IPS-20b (cell line): ENCODE measurements around the gene CNGA3.
A peak's percentile ranks its signal among the peaks of the same experiment; 100 is the strongest.

Experiments used
- H3K27ac ChIP-seq: one replicate; pipeline ENCODE4 v1.5.1; 2013; ENCODE audit warnings: low read length
- H3K27me3 ChIP-seq: 2 replicates; pipeline ENCODE4 v1.6.1; 2013; ENCODE audit warnings: mild to moderate bottlenecking, low read length, inconsistent platforms; ENCODE audit not compliant: insufficient read depth
- H3K36me3 ChIP-seq: 2 replicates; pipeline ENCODE4 v1.6.1; 2013; ENCODE audit warnings: low read depth, mild to moderate bottlenecking, inconsistent platforms, low read length, moderate library complexity; ENCODE audit not compliant: insufficient read depth
- H3K4me1 ChIP-seq: 2 replicates; pipeline ENCODE4 v1.6.1; 2013; ENCODE audit warnings: mild to moderate bottlenecking, control low read depth, inconsistent platforms, low read length, moderate library complexity; ENCODE audit not compliant: insufficient read depth
- H3K4me3 ChIP-seq: 2 replicates; pipeline ENCODE4 v1.5.1; 2013; ENCODE audit warnings: mild to moderate bottlenecking, low read length, inconsistent platforms
- H3K9ac ChIP-seq: 2 replicates; pipeline ENCODE4 v1.6.1; 2013; ENCODE audit warnings: low read depth, mild to moderate bottlenecking, inconsistent platforms, low read length, moderate library complexity
- H3K9me3 ChIP-seq: 2 replicates; pipeline ENCODE4 v1.6.1; 2013; ENCODE audit warnings: mild to moderate bottlenecking, low read depth, low read length, inconsistent platforms; ENCODE audit not compliant: insufficient read depth

Gene CNGA3

DNA sequence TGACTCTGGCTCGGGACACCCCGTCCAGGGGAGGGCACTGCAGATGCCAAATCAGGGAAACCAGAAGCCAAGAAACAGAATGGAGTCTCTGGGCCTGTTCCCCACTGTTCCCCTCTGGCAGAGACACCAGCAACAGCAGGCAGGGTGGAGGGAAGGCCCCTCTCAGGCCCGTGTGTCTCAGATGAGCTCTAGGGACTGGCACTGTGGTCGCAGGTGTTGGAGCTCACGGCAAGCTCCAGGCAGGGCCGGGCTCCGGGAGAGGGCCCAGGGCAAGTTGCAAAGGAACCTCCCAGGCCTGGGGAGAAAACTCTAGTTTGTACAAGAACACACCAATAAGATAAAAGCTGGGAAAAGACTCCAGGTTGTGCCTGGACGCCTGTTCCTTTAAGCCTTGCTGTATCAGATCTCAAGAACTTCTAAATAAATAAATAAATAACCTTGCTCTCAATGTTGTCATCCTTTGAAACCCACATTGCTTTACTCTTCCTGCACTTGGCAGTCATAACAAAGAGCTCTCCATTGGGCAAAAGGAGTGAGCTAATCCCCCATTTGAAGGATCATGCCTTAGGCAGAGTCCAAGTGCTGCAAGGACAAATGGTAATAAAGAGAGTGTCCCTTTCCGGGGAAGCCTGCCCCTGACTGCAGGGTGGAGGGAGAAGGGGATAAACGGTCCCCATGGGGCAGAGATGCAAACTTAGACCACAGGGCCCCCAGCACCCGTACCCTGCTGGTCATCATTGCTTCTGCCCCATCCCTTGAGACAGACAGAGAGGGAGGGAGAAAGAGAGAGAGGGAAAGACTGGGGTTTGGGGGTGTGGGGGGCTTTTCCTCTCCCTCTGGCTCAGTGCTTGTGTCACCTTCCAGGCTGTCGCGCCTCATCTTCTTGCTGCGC lies 33.3 kb downstream of the CNGA3 start:
- H3K4me3 ChIP-seq: no peak overlapping the region
- peaks cover 4% of the 10 kb centered on the region; the same call in 1 of the 2 replicates for H3K4me1 ChIP-seq
- H3K36me3 ChIP-seq: no peaks in the 10 kb centered on the region
- no peak overlapping the region for H3K27ac ChIP-seq
- H3K9ac ChIP-seq: no peak overlapping the region
- H3K9me3 ChIP-seq: no peaks in the 10 kb centered on the region
- H3K27me3 ChIP-seq: peaks cover 13% of the 10 kb centered on the region; the same call in 1 of the 2 replicates

- Histone ChIP-seq H3K9me3 (no peaks in the 10 kb centered on the region), H3K27ac (no peak overlapping the region), H3K27me3 (peaks cover 13% of the 10 kb centered on the region; the same call in 1 of the 2 replicates), H3K4me3 (no peak overlapping the region), H3K4me1 (peaks cover 4% of the 10 kb centered on the region; the same call in 1 of the 2 replicates), H3K36me3 (no peaks in the 10 kb centered on the region), H3K9ac (no peak overlapping the region)
Measured at GRCh38 chr2:98380203-98380535, 33.9 kb downstream of the CNGA3 start.

- H3K27ac ChIP-seq: no peak overlapping the region
- H3K36me3 ChIP-seq: no peaks in the 10 kb centered on the region
- H3K4me1 ChIP-seq: peaks cover 4% of the 10 kb centered on the region; the same call in 1 of the 2 replicates
- peaks cover 13% of the 10 kb centered on the region; the same call in 1 of the 2 replicates for H3K27me3 ChIP-seq
- H3K9ac ChIP-seq: no peak overlapping the region
- no peak overlapping the region for H3K4me3 ChIP-seq
- H3K9me3 ChIP-seq: no peaks in the 10 kb centered on the region
Measured at GRCh38 chr2:98381494-98381893, 35.2 kb downstream of the CNGA3 start.

DNA sequence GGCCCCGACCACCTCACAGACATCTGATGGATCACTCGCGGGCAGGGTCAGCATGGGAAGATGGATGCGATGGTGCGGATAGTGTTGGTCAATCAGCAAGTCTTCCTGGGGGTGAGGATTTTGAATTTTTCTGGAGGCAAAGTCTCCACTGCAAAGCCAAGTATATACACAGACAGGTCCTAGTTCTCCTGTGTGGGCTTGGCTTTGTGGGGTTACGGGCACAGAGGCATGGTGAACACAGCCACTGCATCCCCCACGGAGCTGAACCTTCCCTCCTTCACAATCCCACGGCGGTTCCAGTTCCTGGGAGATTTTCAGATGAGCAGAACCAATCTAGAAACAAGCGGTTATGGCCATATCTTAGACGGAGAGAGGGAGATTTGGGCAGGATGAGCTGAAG lies 35.8 kb downstream of the CNGA3 start:
- no peaks in the 10 kb centered on the region for H3K36me3 ChIP-seq
- H3K9me3 ChIP-seq: no peaks in the 10 kb centered on the region
- H3K4me3 ChIP-seq: no peak overlapping the region
- H3K4me1 ChIP-seq: peaks cover 4% of the 10 kb centered on the region; the same call in 1 of the 2 replicates
- H3K27me3 ChIP-seq: peaks cover 13% of the 10 kb centered on the region; the same call in 1 of the 2 replicates
- H3K9ac ChIP-seq: no peak overlapping the region
- no peak overlapping the region for H3K27ac ChIP-seq

DNA sequence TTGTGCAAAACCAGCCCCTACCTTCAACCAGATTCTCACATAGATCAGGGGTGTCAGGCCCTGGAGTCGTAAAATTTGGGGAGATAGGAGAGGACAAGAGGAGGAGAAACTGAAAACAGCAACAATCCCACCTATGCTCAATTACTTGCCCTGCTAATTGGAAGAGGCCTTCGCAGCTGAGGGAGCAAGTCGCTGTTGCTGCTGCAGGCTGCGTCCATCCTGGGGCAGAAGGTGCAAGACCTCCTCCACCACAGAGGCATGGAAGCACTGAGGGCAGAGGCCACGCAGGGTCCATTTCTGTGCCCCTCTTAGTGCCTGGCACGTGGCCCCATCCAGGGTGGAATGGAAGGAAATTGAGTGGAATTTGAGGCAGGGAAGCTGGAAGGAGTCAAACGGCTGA lies 36.5 kb downstream of the CNGA3 start:
- no peak overlapping the region for H3K27ac ChIP-seq
- H3K9me3 ChIP-seq: no peaks in the 10 kb centered on the region
- H3K4me1 ChIP-seq: peaks cover 4% of the 10 kb centered on the region; the same call in 1 of the 2 replicates
- peaks cover 13% of the 10 kb centered on the region; the same call in 1 of the 2 replicates for H3K27me3 ChIP-seq
- peak overlapping the region; percentile 36 for H3K4me3 ChIP-seq
- no peaks in the 10 kb centered on the region for H3K36me3 ChIP-seq
- H3K9ac ChIP-seq: no peak overlapping the region

- Histone ChIP-seq H3K4me3 (peak overlapping the region; percentile 36; the same call in 1 of the 2 replicates), H3K27me3 (peaks cover 13% of the 10 kb centered on the region; the same call in 1 of the 2 replicates), H3K9me3 (no peaks in the 10 kb centered on the region), H3K9ac (no peak overlapping the region), H3K36me3 (no peaks in the 10 kb centered on the region), H3K27ac (no peak overlapping the region), H3K4me1 (peaks cover 4% of the 10 kb centered on the region; the same call in 1 of the 2 replicates)
Measured at GRCh38 chr2:98383166-98383565, 36.9 kb downstream of the CNGA3 start.

DNA sequence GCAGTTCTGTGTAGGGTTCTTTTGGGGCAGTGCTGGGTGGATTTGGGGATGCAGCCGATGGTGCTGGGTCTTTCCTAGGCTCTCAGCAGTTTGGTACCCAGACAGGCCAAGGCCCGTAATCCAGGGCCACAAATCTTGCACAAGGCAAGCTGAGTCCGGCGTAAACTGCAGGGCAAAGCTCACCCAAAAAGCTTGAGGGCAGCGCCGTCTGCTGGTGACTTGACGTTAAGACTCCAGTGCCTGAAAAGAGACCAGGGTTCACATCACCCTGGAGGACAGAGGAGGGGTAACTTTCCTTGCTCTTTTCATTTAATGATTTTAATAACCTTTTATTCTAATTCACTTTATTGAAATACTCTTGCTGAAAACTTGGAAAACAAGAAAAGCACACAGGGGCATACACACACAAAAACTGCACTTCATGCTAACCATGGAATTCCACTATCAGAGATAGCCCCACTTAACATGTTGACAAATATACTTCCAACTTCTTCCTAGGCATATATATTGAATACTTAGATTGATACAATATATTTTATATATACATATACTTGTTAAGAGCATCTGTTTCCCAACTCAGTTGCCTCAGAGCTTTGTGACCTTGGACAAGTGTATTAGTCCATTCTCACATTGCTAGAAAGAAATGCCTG lies 38.9 kb downstream of the CNGA3 start:
- Histone ChIP-seq H3K9ac (no peak overlapping the region), H3K27me3 (peaks cover 13% of the 10 kb centered on the region; the same call in 1 of the 2 replicates), H3K27ac (no peak overlapping the region)

GRCh38 chr2:98387478-98387877 lies 41.2 kb downstream of the CNGA3 start:
- H3K27me3 ChIP-seq: peaks cover 7% of the 10 kb centered on the region; the same call in 1 of the 2 replicates
- H3K9me3 ChIP-seq: no peaks in the 10 kb centered on the region
- H3K4me1 ChIP-seq: peaks cover 4% of the 10 kb centered on the region; the same call in 1 of the 2 replicates
- H3K4me3 ChIP-seq: no peak overlapping the region
- H3K36me3 ChIP-seq: no peaks in the 10 kb centered on the region
- H3K27ac ChIP-seq: no peak overlapping the region
- no peak overlapping the region for H3K9ac ChIP-seq

More for the DNA sequence above, 38.9 kb downstream of the CNGA3 start:
- Histone ChIP-seq H3K9me3 (no peaks in the 10 kb centered on the region), H3K36me3 (no peaks in the 10 kb centered on the region), H3K4me3 (no peak overlapping the region), H3K4me1 (peaks cover 4% of the 10 kb centered on the region; the same call in 1 of the 2 replicates)

DNA sequence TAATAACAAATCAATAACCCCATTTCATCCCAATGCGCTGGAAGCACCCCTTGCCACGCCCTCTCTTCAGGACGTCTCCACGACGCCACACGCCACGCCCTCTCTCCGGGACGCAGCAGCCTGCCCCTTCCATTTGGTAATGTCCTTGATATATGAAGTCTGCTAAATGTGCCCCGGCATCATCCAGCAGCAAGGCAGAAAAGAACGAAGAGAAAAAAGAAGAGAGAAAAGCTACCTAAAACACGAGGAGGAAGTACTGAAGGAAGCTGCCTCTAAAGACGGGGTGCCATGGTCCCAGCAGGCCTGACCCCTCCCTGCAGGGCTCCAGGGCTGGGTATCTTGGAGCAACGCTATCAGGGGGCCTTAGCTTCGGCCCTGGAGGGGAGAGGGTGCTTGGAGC lies 41.8 kb downstream of the CNGA3 start:
- Histone ChIP-seq H3K9ac (no peak overlapping the region), H3K4me1 (peaks cover under 1% of the 10 kb centered on the region; the same call in 1 of the 2 replicates), H3K36me3 (no peaks in the 10 kb centered on the region), H3K9me3 (no peaks in the 10 kb centered on the region), H3K27ac (no peak overlapping the region), H3K4me3 (no peak overlapping the region), H3K27me3 (peaks cover under 1% of the 10 kb centered on the region; the same call in 1 of the 2 replicates)

GRCh38 chr2:98388601-98389250 lies 42.5 kb downstream of the CNGA3 start:
- no peak overlapping the region for H3K4me3 ChIP-seq
- no peak overlapping the region for H3K27ac ChIP-seq
- H3K4me1 ChIP-seq: no peaks in the 10 kb centered on the region
- H3K9me3 ChIP-seq: no peaks in the 10 kb centered on the region
- no peaks in the 10 kb centered on the region; the same call in 1 of the 2 replicates for H3K27me3 ChIP-seq
- no peaks in the 10 kb centered on the region for H3K36me3 ChIP-seq
- no peak overlapping the region for H3K9ac ChIP-seq

GRCh38 chr2:98389251-98389605 lies 43.0 kb downstream of the CNGA3 start:
- Histone ChIP-seq H3K4me3 (no peak overlapping the region), H3K27me3 (no peaks in the 10 kb centered on the region; the same call in 1 of the 2 replicates), H3K4me1 (peaks cover 2% of the 10 kb centered on the region), H3K27ac (no peak overlapping the region), H3K9me3 (no peaks in the 10 kb centered on the region), H3K9ac (no peak overlapping the region), H3K36me3 (no peaks in the 10 kb centered on the region)
